ENCODE results near the gene C19orf38. TPM values are rescaled to one million over a fixed set of nuclear protein-coding genes. Genes with fewer than 3 reads are reported as not detected.

Gene C19orf38
- total and polyA plus RNA-seq, 2 experiments from 2014 or later = 0.33 to 0.64 TPM

GRCh38 chr19:10899151-10899653 is 51.0 kb downstream of the C19orf38 start:
- H3K4me1 ChIP-seq (ENCODE audit: low read depth) = no peaks in the 10 kb centered on the region

GRCh38 chr19:10907925-10908324 is 59.7 kb downstream of the C19orf38 start:
- Histone ChIP-seq H3K9me3 (ENCODE audit: low read depth) (no peaks in the 10 kb centered on the region), H3K4me1 (ENCODE audit: low read depth) (no peaks in the 10 kb centered on the region), H3K36me3 (peaks cover 21% of the 10 kb centered on the region), H3K27ac (no peak overlapping the region), H3K27me3 (no peaks in the 10 kb centered on the region), H3K4me3 (no peak overlapping the region)
- TF ChIP-seq CTCF (IDR thresholded peaks at IDR 0.05; ENCODE audit: low read depth, low read length) = no peak
- DNase-seq (ENCODE audit: low read depth in 1 of 2, low spot score in 1 of 2) = no peak

More at GRCh38 chr19:10899151-10899653, 51.0 kb downstream of the C19orf38 start:
- Histone ChIP-seq H3K36me3 (no peaks in the 10 kb centered on the region), H3K27ac (no peak overlapping the region), H3K4me3 (no peak overlapping the region), H3K27me3 (no peaks in the 10 kb centered on the region), H3K9me3 (ENCODE audit: low read depth) (no peaks in the 10 kb centered on the region)
- TF ChIP-seq CTCF (IDR thresholded peaks at IDR 0.05; ENCODE audit: low read depth, low read length) = no peak
- DNase-seq (ENCODE audit: low read depth in 1 of 2, low spot score in 1 of 2) = no peak

GRCh38 chr19:10908380-10908960 is 60.3 kb downstream of the C19orf38 start:
- peaks cover 21% of the 10 kb centered on the region for H3K36me3 ChIP-seq
- TF ChIP-seq CTCF (IDR thresholded peaks at IDR 0.05; ENCODE audit: low read depth, low read length) = no peak
- no peaks in the 10 kb centered on the region for H3K9me3 ChIP-seq (ENCODE audit: low read depth)
- H3K27me3 ChIP-seq = no peaks in the 10 kb centered on the region
- no peak for DNase-seq (ENCODE audit: low read depth in 1 of 2, low spot score in 1 of 2)
- H3K4me3 ChIP-seq = no peak overlapping the region
- no peaks in the 10 kb centered on the region for H3K4me1 ChIP-seq (ENCODE audit: low read depth)
- no peak overlapping the region for H3K27ac ChIP-seq

GRCh38 chr19:10911579-10912363 is 63.6 kb downstream of the C19orf38 start:
- no peak overlapping the region for H3K27ac ChIP-seq
- no peaks in the 10 kb centered on the region for H3K27me3 ChIP-seq
- no peak for TF ChIP-seq CTCF (IDR thresholded peaks at IDR 0.05; ENCODE audit: low read depth, low read length)
- no peak for DNase-seq (ENCODE audit: low read depth in 1 of 2, low spot score in 1 of 2)
- H3K4me1 ChIP-seq (ENCODE audit: low read depth) = no peaks in the 10 kb centered on the region
- no peak overlapping the region for H3K4me3 ChIP-seq
- H3K36me3 ChIP-seq = peaks cover 21% of the 10 kb centered on the region
- H3K9me3 ChIP-seq (ENCODE audit: low read depth) = no peaks in the 10 kb centered on the region

- no peaks in the 10 kb centered on the region for H3K9me3 ChIP-seq (ENCODE audit: low read depth)
- no peak overlapping the region for H3K4me3 ChIP-seq
- H3K4me1 ChIP-seq (ENCODE audit: low read depth) = no peaks in the 10 kb centered on the region
- no peak overlapping the region for H3K27ac ChIP-seq
- H3K27me3 ChIP-seq = no peaks in the 10 kb centered on the region
- peaks cover 21% of the 10 kb centered on the region for H3K36me3 ChIP-seq
- no peak for DNase-seq (ENCODE audit: low read depth in 1 of 2, low spot score in 1 of 2)
- TF ChIP-seq CTCF (IDR thresholded peaks at IDR 0.05; ENCODE audit: low read depth, low read length) = no peak
Measured at GRCh38 chr19:10912619-10913018, 64.4 kb downstream of the C19orf38 start.

Measured in cardiac muscle cell (in vitro differentiated cells and primary cell).